ENCODE measurements around the gene CCDC47.

GRCh38 chr17:63695889-63696288 is 77.5 kb downstream of the CCDC47 start:
- TF ChIP-seq CTCF (IDR thresholded peaks at IDR 0.05) (no peak), TEAD4 (CRISPR knock-in tag; IDR thresholded peaks at IDR 0.05) (no peak), TCF7 (CRISPR knock-in tag; IDR thresholded peaks at IDR 0.05; ENCODE audit: low read depth) (no peak), ELF4 (CRISPR knock-in tag; IDR thresholded peaks at IDR 0.05; ENCODE audit: low read depth) (no peak)
